HG02798 (cell line): Measurements from ENCODE around the gene MGA.

Source experiments
- ATAC-seq: cut with Tn5 transposase; IDR thresholded peaks from one replicate; pipeline ENCODE4 v1.9.1; 2021; ENCODE audit warnings: mild to moderate bottlenecking; ENCODE audit not compliant: unreplicated experiment, poor library complexity

Gene MGA

GRCh38 chr15:41656188-41656587 is 4.0 kb upstream of the MGA start:
- no peak for ATAC-seq

- ATAC-seq, result no peak
These were observed 1.5 kb upstream of the MGA start for GRCh38 chr15:41658689-41659088.

GRCh38 chr15:41659190-41659589 is 1.0 kb upstream of the MGA start:
- no peak for ATAC-seq

- no peak for ATAC-seq
These were observed 360 bp upstream of the MGA start for GRCh38 chr15:41659855-41660234.

GRCh38 chr15:41661078-41661517 is 893 bp downstream of the MGA start:
- peak; percentile 1 for ATAC-seq

- ATAC-seq, result peak; percentile 38
These were observed 1.5 kb downstream of the MGA start for GRCh38 chr15:41661518-41662225.

GRCh38 chr15:41666353-41666920 is 6.2 kb downstream of the MGA start:
- no peak for ATAC-seq

- ATAC-seq, result no peak
These were observed 9.5 kb downstream of the MGA start for GRCh38 chr15:41669701-41670100.

GRCh38 chr15:41671656-41672648 is 11.7 kb downstream of the MGA start:
- ATAC-seq, result no peak

- ATAC-seq, result no peak
These were observed 15.1 kb downstream of the MGA start for GRCh38 chr15:41675337-41675736.

GRCh38 chr15:41678742-41679141 is 18.5 kb downstream of the MGA start:
- no peak for ATAC-seq

GRCh38 chr15:41683955-41684354 is 23.8 kb downstream of the MGA start:
- no peak for ATAC-seq

- no peak for ATAC-seq
These were observed 28.5 kb downstream of the MGA start for GRCh38 chr15:41688671-41689070.

- ATAC-seq, result no peak
These were observed 28.9 kb downstream of the MGA start for GRCh38 chr15:41689083-41689482.

GRCh38 chr15:41689834-41690233 is 29.6 kb downstream of the MGA start:
- no peak for ATAC-seq

GRCh38 chr15:41690636-41691035 is 30.4 kb downstream of the MGA start:
- no peak for ATAC-seq

- ATAC-seq, result no peak
These were observed 31.3 kb downstream of the MGA start for GRCh38 chr15:41691471-41691870.

GRCh38 chr15:41692049-41692448 is 31.8 kb downstream of the MGA start:
- no peak for ATAC-seq

GRCh38 chr15:41693757-41694156 is 33.6 kb downstream of the MGA start:
- no peak for ATAC-seq

GRCh38 chr15:41695750-41696436 is 35.7 kb downstream of the MGA start:
- peak; percentile 75 for ATAC-seq
